ENCODE data around the gene RAB1B.

DNA sequence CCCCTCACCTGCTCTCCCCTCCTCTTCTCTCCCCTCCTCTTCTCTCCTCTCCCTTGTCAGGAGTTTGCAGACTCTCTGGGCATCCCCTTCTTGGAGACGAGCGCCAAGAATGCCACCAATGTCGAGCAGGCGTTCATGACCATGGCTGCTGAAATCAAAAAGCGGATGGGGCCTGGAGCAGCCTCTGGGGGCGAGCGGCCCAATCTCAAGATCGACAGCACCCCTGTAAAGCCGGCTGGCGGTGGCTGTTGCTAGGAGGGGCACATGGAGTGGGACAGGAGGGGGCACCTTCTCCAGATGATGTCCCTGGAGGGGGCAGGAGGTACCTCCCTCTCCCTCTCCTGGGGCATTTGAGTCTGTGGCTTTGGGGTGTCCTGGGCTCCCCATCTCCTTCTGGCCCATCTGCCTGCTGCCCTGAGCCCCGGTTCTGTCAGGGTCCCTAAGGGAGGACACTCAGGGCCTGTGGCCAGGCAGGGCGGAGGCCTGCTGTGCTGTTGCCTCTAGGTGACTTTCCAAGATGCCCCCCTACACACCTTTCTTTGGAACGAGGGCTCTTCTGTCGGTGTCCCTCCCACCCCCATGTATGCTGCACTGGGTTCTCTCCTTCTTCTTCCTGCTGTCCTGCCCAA is 7.7 kb downstream of the RAB1B start:
- TF ChIP-seq, protein P1, sequence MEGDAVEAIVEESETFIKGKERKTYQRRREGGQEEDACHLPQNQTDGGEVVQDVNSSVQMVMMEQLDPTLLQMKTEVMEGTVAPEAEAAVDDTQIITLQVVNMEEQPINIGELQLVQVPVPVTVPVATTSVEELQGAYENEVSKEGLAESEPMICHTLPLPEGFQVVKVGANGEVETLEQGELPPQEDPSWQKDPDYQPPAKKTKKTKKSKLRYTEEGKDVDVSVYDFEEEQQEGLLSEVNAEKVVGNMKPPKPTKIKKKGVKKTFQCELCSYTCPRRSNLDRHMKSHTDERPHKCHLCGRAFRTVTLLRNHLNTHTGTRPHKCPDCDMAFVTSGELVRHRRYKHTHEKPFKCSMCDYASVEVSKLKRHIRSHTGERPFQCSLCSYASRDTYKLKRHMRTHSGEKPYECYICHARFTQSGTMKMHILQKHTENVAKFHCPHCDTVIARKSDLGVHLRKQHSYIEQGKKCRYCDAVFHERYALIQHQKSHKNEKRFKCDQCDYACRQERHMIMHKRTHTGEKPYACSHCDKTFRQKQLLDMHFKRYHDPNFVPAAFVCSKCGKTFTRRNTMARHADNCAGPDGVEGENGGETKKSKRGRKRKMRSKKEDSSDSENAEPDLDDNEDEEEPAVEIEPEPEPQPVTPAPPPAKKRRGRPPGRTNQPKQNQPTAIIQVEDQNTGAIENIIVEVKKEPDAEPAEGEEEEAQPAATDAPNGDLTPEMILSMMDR (IDR thresholded peaks at IDR 0.05; ENCODE audit: insufficient read depth, low read depth, low read length): no peak
- no peak for TF ChIP-seq EZH2 (IDR thresholded peaks at IDR 0.05; ENCODE audit: insufficient read depth, low read length)

Measured in astrocyte (in vitro differentiated cells and primary cell).